Transverse colon (tissue), 4 donors: ENCODE results near the gene NUAK2.

ENCODE experiments used
- CTCF ChIP-seq, 5 experiments: fragments of 200-600 bp in 3 of 5; fragments of 450-650 bp in 2 of 5; sonication (generic) in 3 of 5; IDR thresholded peaks; 1 replicate in 2 of 5; 2 replicates in 3 of 5; pipeline ENCODE4 v1.5.1; 2016 to 2017; ENCODE audit warnings: antibody characterized with exemption in 5 of 5, inconsistent platforms in 3 of 5, mild to moderate bottlenecking in 2 of 5, moderate library complexity in 1 of 5
- EP300 ChIP-seq: sonication (generic); formaldehyde crosslinking; IDR thresholded peaks from one replicate; pipeline ENCODE4 v1.6.1; 2017; ENCODE audit warnings: antibody characterized with exemption, low read depth
- POLR2A ChIP-seq: fragments of 450-650 bp; IDR thresholded peaks from one replicate; pipeline ENCODE4 v1.6.1; 2016; ENCODE audit warnings: antibody characterized with exemption, mild to moderate bottlenecking, moderate library complexity
- POLR2AphosphoS5 ChIP-seq, 3 donors: sonication (generic); formaldehyde crosslinking; IDR thresholded peaks; one replicate each; pipeline ENCODE4 v1.6.1; 2016; ENCODE audit warnings: antibody characterized with exemption in 3 of 3

DNA sequence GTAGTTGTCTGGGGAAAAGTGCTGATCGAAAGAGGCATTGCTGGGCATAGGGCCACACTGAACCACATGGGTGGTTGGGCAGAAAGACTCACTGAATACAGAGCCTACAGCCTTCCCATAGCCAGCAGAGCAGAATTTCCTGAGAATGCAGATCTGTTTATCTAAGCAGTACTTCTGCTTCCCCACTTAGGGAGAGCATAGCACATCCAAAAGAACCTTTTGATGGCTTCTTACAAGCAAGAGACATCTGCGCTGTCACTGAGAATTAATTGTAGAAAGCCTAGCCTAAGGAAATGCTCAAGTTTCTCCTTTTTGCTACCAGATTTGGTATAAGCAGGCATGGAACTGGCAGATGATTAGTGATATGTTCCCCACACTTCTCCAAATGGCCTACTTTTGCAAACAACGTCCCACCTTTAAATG, 48.2 kb upstream of the NUAK2 start:
- TF ChIP-seq POLR2AphosphoS5 (IDR thresholded peaks at IDR 0.05) = no peak
- no peak for TF ChIP-seq POLR2A
- TF ChIP-seq CTCF (IDR thresholded peaks at IDR 0.05) = no peak
- no peak for TF ChIP-seq EP300
